Upper lobe of left lung (tissue), 4 donors: ENCODE measurements around the gene F13A1.

ENCODE experiments used
- CTCF ChIP-seq, 6 experiments: fragments of 450-650 bp in 4 of 6; fragments of 200-600 bp in 2 of 6; sonication (generic) in 2 of 6; IDR thresholded peaks; one replicate each; pipeline ENCODE4 v1.5.1; 2016 to 2019; ENCODE audit warnings: antibody characterized with exemption in 6 of 6
- EP300 ChIP-seq, 4 donors: sonication (generic); formaldehyde crosslinking; IDR thresholded peaks; one replicate each; pipeline ENCODE4 v1.5.1; 2017; ENCODE audit warnings: antibody characterized with exemption in 4 of 4, control low read depth in 2 of 4
- POLR2A ChIP-seq, 4 donors: fragments of 450-650 bp; IDR thresholded peaks; one replicate each; pipeline ENCODE4 v1.5.1; 2016 to 2017; ENCODE audit warnings: antibody characterized with exemption in 4 of 4, mild to moderate bottlenecking in 2 of 4
- POLR2AphosphoS5 ChIP-seq, 2 donors: sonication (generic); formaldehyde crosslinking; IDR thresholded peaks; one replicate each; pipeline ENCODE4 v1.5.1; 2017; ENCODE audit warnings: antibody characterized with exemption in 2 of 2

- no peak for TF ChIP-seq CTCF (IDR thresholded peaks at IDR 0.05)
- no peak for TF ChIP-seq POLR2AphosphoS5 (IDR thresholded peaks at IDR 0.05)
- TF ChIP-seq POLR2A (IDR thresholded peaks at IDR 0.05): no peak
- no peak for TF ChIP-seq EP300 (IDR thresholded peaks at IDR 0.05)
Measured at GRCh38 chr6:6210994-6211393, 109.5 kb downstream of the F13A1 start.
